ENCODE measurements around the gene TPX2. TPM values are rescaled to one million over a fixed set of nuclear protein-coding genes. Genes with fewer than 3 reads are reported as not detected.

TPX2 gene
- total RNA-seq, 1 experiment from 2014 or later, result 245 TPM

- DNase-seq (ENCODE audit: low spot score), result no peak
Observed at GRCh38 chr20:31759836-31760518, 20.9 kb downstream of the TPX2 start.

- DNase-seq (ENCODE audit: low spot score), result no peak
Observed at GRCh38 chr20:31760519-31761240, 21.6 kb downstream of the TPX2 start.

DNA sequence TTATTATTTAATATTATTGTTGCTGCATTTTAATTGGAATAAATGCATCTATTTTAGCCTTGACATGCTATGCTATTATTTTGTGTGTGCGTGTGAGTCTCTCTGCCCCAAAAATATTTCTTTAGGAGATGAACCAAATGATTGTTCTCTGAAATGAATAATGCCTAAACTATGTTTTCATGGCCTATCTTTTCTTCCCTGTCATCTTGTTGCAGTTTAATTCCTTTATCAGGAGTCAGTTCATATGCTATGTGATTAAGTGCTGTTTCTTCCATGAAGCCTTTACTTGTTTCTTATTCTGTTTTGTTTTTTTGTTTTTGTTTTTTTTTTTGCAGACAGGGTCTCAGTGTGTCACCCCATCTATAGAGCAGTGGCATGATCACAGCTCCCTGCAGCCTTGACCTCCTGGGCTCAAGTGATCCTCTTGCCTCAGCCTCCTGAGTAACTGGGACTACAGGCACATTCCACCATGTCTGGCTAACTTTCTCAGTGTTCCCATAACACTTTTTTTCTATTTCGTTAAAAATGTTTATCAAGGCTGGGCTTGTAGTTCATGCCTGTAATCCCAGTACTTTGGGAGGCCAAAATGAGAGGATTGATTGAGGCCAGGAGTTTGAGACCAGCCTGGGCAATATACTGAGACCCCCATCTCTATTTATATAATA, 25.7 kb downstream of the TPX2 start:
- no peak for DNase-seq (ENCODE audit: low spot score)

DNA sequence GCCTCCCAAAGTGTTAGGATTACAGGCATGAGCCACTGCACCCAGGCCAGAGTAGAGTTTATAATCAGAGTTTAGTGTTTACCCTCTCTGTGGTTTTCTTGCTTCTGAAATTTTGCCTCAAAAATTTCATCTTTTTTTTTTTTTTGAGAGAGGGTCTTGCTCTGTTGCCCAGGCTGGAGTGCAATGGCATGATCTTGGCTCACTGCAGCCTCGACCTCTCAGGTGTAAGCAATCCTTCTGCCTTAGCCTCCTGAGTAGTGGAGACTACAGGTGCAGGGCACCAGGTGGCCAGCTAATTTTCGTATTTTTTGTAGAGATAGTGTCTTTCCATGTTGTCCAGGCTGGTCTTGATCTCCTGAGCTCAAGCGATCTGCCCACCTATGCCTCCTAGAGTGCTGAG, 28.7 kb downstream of the TPX2 start:
- no peak for DNase-seq (ENCODE audit: low spot score)

DNA sequence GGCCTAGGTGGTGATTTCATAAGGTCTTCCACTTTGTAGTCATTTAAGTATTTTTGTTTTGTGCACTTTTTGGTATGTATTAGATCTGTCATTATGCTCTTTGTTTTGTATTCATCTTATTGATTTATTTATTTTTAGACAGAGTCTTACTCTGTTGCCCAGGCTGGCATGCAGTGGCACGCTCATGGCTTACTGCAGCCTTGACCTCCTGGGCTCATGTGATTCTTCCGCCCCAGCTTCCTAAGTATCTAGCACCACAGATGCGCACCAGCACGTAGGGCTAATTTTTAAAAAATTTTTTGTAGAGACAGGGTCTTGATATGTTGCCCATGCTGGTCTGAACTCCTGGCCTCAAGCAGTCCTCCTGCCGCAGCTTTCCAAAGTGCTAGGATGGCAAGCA, 30.6 kb downstream of the TPX2 start:
- DNase-seq (ENCODE audit: low spot score), result no peak

DNA sequence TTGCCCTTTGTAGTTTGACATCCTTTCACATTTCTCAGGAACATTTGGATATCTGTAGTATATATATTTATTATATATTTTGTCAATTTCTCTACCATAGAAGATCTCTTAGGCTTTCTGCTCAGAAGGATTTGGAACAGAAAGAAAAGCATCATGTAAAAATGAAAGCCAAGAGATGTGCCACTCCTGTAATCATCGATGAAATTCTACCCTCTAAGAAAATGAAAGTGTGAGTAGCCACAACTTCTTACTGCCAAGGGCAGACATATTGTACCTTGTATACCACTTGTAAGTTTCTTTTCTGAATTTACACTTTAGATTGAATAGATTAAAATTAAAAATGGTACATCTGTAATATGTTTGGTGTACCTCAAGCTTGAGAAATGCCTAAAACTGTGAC, 31.2 kb downstream of the TPX2 start:
- DNase-seq (ENCODE audit: low spot score), result no peak

GRCh38 chr20:31774408-31774807, 35.3 kb downstream of the TPX2 start:
- no peak for DNase-seq (ENCODE audit: low spot score)

GRCh38 chr20:31780839-31781238, 41.7 kb downstream of the TPX2 start:
- no peak for DNase-seq (ENCODE audit: low spot score)

- DNase-seq (ENCODE audit: low spot score), result no peak
Observed at GRCh38 chr20:31781945-31782344, 42.9 kb downstream of the TPX2 start.

DNA sequence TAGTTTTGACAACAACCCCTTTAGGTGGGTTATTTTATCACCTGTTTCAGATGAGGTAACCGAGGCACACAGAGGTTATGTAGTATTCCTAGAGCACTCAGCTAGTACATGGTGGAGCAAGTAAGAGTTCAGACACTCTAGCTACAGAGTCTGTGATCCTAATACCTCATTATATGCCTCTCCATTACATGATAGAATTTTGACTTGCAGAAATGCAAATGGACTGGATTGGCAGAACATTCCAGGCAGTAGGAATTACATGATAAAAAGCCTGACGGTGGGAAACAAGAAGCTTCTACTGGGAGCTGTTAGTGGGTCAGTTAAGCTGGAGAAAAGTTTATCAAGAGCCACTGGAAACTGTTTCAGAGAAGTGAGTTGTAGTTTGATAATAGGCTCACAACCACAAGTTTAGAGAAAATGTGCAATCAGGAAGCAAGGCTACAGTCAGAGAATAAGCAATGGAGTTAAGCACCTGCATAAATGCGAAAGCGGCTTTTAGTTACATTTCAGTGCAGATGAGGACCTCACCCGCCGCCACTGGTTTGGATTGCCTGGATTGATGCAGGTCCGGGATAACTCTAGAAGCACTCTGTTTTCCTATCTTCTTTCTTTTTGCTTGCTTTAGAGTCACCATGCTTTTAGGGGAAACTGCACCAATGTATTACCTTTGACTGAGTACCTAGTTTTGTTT, 45.4 kb downstream of the TPX2 start:
- DNase-seq (ENCODE audit: low spot score), result no peak

GRCh38 chr20:31785089-31785488, 46.0 kb downstream of the TPX2 start:
- no peak for DNase-seq (ENCODE audit: low spot score)

GRCh38 chr20:31788578-31788977, 49.5 kb downstream of the TPX2 start:
- peak; percentile 28 for DNase-seq (ENCODE audit: low spot score)

DNA sequence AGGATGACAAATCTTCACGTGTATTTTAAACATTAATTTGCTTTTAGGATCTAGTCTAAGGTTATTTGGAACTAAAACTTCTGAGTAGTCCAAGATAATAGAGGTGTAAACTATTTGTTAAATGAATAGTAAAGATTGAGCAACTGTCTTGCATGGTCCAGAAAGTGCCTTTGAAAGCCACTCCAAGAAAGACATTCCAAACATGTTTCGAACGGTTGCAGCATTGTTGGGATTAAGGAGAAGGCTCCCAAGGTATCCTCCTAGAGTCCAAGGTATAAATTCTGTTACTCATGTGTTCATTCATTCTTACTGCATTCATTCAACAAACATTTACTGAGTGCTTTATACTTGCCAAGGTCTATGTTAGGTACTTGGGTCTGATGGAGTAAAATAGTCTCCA, 51.3 kb downstream of the TPX2 start:
- DNase-seq (ENCODE audit: low spot score), result no peak

DNA sequence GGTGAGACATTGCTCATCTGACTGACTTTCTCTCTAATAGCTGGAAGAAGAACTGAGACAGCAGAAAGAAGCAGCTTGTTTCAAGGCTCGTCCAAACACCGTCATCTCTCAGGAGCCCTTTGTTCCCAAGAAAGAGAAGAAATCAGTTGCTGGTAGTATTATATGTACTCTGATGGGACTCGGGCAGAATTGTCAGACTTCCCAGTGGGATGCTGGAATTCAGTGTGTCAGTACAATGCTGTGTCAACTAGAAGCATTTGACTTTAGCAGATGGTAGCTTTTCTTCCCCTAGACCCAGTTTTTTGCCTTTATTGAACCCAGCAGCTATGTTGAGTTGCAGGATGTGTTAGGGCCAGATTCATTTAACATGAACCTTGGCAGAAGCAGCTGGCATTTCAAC, 58.3 kb downstream of the TPX2 start:
- no peak for DNase-seq (ENCODE audit: low spot score)

DNA sequence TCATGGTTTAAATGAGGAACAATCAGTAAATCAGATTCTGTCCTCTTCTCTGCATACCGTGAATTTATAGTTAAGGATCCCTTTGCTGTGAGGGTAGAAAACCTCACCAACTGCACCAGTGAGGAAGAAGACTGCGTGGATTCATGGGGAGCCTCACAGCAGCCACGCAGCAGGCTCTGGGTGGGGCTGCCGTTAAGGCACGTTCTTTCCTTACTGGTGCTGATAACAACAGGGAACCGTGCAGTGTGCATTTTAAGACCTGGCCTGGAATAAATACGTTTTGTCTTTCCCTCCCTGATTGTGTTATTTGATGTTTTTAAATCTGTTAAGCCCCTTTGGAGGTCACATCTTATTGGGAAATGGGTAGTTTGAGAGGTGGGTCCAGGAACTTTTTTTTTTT, 62.4 kb downstream of the TPX2 start:
- DNase-seq (ENCODE audit: low spot score), result no peak

DNA sequence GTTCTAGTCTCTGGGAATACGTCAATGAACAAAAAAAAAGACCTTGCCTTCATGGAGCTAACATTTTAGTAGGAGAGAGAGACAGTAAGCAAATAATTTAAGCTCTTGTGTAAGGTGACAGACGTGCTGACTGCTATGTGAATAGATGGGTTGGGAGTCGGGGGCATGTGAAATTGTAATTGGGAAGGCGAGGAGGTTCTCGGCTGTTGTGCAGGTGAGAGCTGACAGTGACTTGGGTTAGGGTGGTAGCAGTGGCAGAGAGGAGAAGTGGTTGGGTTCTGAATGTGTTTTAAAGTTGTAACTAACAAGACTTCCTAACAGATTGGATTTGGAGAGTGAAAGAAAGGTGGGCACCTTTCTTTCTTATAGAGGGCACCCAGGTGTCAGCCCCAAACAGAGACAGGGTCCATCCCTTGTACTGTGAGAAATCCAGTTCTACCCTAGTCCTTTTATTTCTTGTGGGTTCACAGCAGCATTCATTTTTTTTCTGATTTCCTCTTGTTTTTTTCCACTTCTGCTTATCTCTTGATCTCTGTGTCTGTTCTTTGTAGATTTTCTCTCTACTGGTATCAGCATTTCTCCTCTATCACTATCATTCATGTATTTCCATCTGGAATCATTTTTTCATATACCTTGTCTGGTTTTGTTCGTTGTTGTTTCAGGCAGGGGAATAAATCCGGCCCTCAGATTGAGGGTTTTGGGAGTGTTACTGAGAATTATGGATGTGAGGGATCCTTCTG, 64.6 kb downstream of the TPX2 start:
- DNase-seq (ENCODE audit: low spot score), result no peak

- no peak for DNase-seq (ENCODE audit: low spot score)
Observed at GRCh38 chr20:31806564-31807355, 67.7 kb downstream of the TPX2 start.

DNA sequence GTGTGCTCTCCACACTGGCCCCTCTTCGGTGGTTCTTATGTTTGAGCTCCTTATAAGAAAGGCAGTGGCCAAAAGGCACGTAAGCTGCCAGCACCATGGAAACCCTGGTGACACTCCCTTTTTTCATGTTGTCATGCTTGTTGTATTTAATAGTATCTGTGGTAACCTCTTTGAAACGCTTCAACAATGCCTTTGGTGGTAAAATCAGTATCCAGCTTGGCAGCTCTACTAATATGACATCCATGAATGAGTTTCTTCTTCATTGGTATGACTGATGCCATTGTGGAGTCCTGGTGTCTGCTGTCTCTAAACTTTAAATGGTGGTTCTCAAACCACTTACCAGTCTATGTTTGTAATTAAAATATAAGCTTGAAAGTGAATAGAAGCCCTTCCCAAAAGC, 69.4 kb downstream of the TPX2 start:
- no peak for DNase-seq (ENCODE audit: low spot score)

DNA sequence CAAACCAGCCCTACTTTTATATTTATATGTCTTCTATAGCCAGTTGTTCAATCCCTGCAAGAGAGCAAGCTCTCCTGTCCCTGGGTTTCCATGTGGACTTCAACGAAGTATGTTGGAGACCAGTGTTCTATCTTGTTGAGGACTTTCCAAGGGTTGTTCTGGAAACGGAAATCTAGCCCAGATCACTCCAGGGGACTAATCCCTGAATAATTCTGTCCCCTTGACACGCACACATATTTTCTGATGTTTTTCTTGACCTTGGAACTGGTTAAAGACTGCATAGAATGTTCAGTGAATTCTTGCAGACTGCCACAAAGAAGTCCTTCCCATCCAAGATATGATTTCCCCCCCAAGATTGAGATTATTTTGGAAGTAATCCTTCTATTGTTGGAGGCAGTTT, 70.6 kb downstream of the TPX2 start:
- DNase-seq (ENCODE audit: low spot score), result no peak

GRCh38 chr20:31811198-31811597, 72.1 kb downstream of the TPX2 start:
- DNase-seq (ENCODE audit: low spot score), result no peak

Data from A172 (cell line).